Measurements from ENCODE around the gene CYP2E1.
"Not testable (repeated sequence)": the region's sequence is repeated elsewhere in the genome, so short reads cannot be mapped to it uniquely, and the experiment has no call there.

CYP2E1 gene

GRCh38 chr10:133541441-133541975, 14.3 kb downstream of the CYP2E1 start:
- not testable (repeated sequence) for H3K36me3 Mint-ChIP-seq (ENCODE audit: low read depth); H3K9me3 Mint-ChIP-seq; H3K4me1 Mint-ChIP-seq (ENCODE audit: low read depth); H3K27ac Mint-ChIP-seq; H3K27me3 Mint-ChIP-seq (ENCODE audit: low read depth); H3K4me3 Mint-ChIP-seq

- H3K4me3 Mint-ChIP-seq, result no peak overlapping the region
- no peak overlapping the region for H3K27ac Mint-ChIP-seq
- H3K4me1 Mint-ChIP-seq (ENCODE audit: low read depth), result no peaks in the 10 kb centered on the region
- H3K36me3 Mint-ChIP-seq (ENCODE audit: low read depth), result no peaks in the 10 kb centered on the region
- H3K9me3 Mint-ChIP-seq, result peaks cover 16% of the 10 kb centered on the region
- H3K27me3 Mint-ChIP-seq (ENCODE audit: low read depth), result no peaks in the 10 kb centered on the region
These were observed 17.3 kb downstream of the CYP2E1 start for GRCh38 chr10:133544506-133544905.

- H3K4me1 Mint-ChIP-seq (ENCODE audit: low read depth), result no peaks in the 10 kb centered on the region
- no peak overlapping the region for H3K4me3 Mint-ChIP-seq
- H3K27me3 Mint-ChIP-seq (ENCODE audit: low read depth), result peaks cover 10% of the 10 kb centered on the region
These were observed 27.4 kb downstream of the CYP2E1 start for GRCh38 chr10:133554600-133554999.

GRCh38 chr10:133555521-133555920, 28.4 kb downstream of the CYP2E1 start:
- H3K36me3 Mint-ChIP-seq (ENCODE audit: low read depth), result no peaks in the 10 kb centered on the region
- H3K27ac Mint-ChIP-seq, result no peak overlapping the region
- no peaks in the 10 kb centered on the region for H3K4me1 Mint-ChIP-seq (ENCODE audit: low read depth)
- H3K4me3 Mint-ChIP-seq, result no peak overlapping the region
- H3K9me3 Mint-ChIP-seq, result no peaks in the 10 kb centered on the region
- peaks cover 6% of the 10 kb centered on the region for H3K27me3 Mint-ChIP-seq (ENCODE audit: low read depth)

More at GRCh38 chr10:133554600-133554999, 27.4 kb downstream of the CYP2E1 start:
- H3K9me3 Mint-ChIP-seq, result no peaks in the 10 kb centered on the region
- no peaks in the 10 kb centered on the region for H3K36me3 Mint-ChIP-seq (ENCODE audit: low read depth)
- H3K27ac Mint-ChIP-seq, result no peak overlapping the region

GRCh38 chr10:133557381-133557780, 30.2 kb downstream of the CYP2E1 start:
- H3K4me3 Mint-ChIP-seq, result no peak overlapping the region
- H3K36me3 Mint-ChIP-seq (ENCODE audit: low read depth), result no peaks in the 10 kb centered on the region
- no peaks in the 10 kb centered on the region for H3K9me3 Mint-ChIP-seq
- no peaks in the 10 kb centered on the region for H3K4me1 Mint-ChIP-seq (ENCODE audit: low read depth)
- H3K27me3 Mint-ChIP-seq (ENCODE audit: low read depth), result peaks cover 7% of the 10 kb centered on the region
- no peak overlapping the region for H3K27ac Mint-ChIP-seq

- no peak overlapping the region for H3K27ac Mint-ChIP-seq
- no peaks in the 10 kb centered on the region for H3K9me3 Mint-ChIP-seq
- H3K4me1 Mint-ChIP-seq (ENCODE audit: low read depth), result no peaks in the 10 kb centered on the region
- no peaks in the 10 kb centered on the region for H3K36me3 Mint-ChIP-seq (ENCODE audit: low read depth)
- peaks cover 3% of the 10 kb centered on the region for H3K27me3 Mint-ChIP-seq (ENCODE audit: low read depth)
- H3K4me3 Mint-ChIP-seq, result no peak overlapping the region
These were observed 32.1 kb downstream of the CYP2E1 start for GRCh38 chr10:133559216-133559615.

GRCh38 chr10:133564816-133565215, 37.7 kb downstream of the CYP2E1 start:
- Mint-ChIP-seq H3K27ac (no peak overlapping the region), H3K4me3 (no peak overlapping the region), H3K9me3 (peaks cover 11% of the 10 kb centered on the region), H3K4me1 (ENCODE audit: low read depth) (no peaks in the 10 kb centered on the region), H3K27me3 (ENCODE audit: low read depth) (peaks cover 3% of the 10 kb centered on the region), H3K36me3 (ENCODE audit: low read depth) (no peaks in the 10 kb centered on the region)

- H3K4me3 Mint-ChIP-seq, result no peak within 1 kb of the TSS
- H3K4me1 Mint-ChIP-seq (ENCODE audit: low read depth), result no peaks in the 10 kb centered on the region
- H3K27me3 Mint-ChIP-seq (ENCODE audit: low read depth), result peaks cover 3% of the 10 kb centered on the region
- H3K27ac Mint-ChIP-seq, result no peak within 1 kb of the TSS
- peaks cover 11% of the 10 kb centered on the region for H3K9me3 Mint-ChIP-seq
- no peaks in the 10 kb centered on the region for H3K36me3 Mint-ChIP-seq (ENCODE audit: low read depth)
These were observed 38.5 kb downstream of the CYP2E1 start, which contains the start of gene SYCE1 for GRCh38 chr10:133565441-133566294. SYCE1 (minus strand) TSS chr10:133565583; CDS start chr10:133565529, 54 bp downstream.

GRCh38 chr10:133567119-133567518, 40.0 kb downstream of the CYP2E1 start:
- Mint-ChIP-seq H3K36me3 (ENCODE audit: low read depth) (no peaks in the 10 kb centered on the region), H3K27me3 (ENCODE audit: low read depth) (no peaks in the 10 kb centered on the region), H3K4me3 (no peak overlapping the region), H3K27ac (no peak overlapping the region), H3K4me1 (ENCODE audit: low read depth) (no peaks in the 10 kb centered on the region), H3K9me3 (peaks cover 11% of the 10 kb centered on the region)

GRCh38 chr10:133567609-133568286, 40.6 kb downstream of the CYP2E1 start:
- H3K9me3 Mint-ChIP-seq, result peaks cover 12% of the 10 kb centered on the region
- no peak overlapping the region for H3K4me3 Mint-ChIP-seq
- no peaks in the 10 kb centered on the region for H3K4me1 Mint-ChIP-seq (ENCODE audit: low read depth)
- H3K27me3 Mint-ChIP-seq (ENCODE audit: low read depth), result no peaks in the 10 kb centered on the region
- no peak overlapping the region for H3K27ac Mint-ChIP-seq
- H3K36me3 Mint-ChIP-seq (ENCODE audit: low read depth), result no peaks in the 10 kb centered on the region

GRCh38 chr10:133568287-133568614, 41.1 kb downstream of the CYP2E1 start:
- Mint-ChIP-seq H3K27ac (no peak overlapping the region), H3K4me1 (ENCODE audit: low read depth) (no peaks in the 10 kb centered on the region), H3K27me3 (ENCODE audit: low read depth) (no peaks in the 10 kb centered on the region), H3K4me3 (no peak overlapping the region), H3K36me3 (ENCODE audit: low read depth) (no peaks in the 10 kb centered on the region), H3K9me3 (peaks cover 17% of the 10 kb centered on the region)

- not testable (repeated sequence) for H3K27me3 Mint-ChIP-seq (ENCODE audit: low read depth); H3K4me1 Mint-ChIP-seq (ENCODE audit: low read depth); H3K36me3 Mint-ChIP-seq (ENCODE audit: low read depth); H3K4me3 Mint-ChIP-seq; H3K27ac Mint-ChIP-seq
- peaks cover 22% of the 10 kb centered on the region for H3K9me3 Mint-ChIP-seq
These were observed 41.8 kb downstream of the CYP2E1 start for GRCh38 chr10:133568831-133569527.

- not testable (repeated sequence) for H3K4me3 Mint-ChIP-seq; H3K27me3 Mint-ChIP-seq (ENCODE audit: low read depth); H3K27ac Mint-ChIP-seq; H3K4me1 Mint-ChIP-seq (ENCODE audit: low read depth); H3K36me3 Mint-ChIP-seq (ENCODE audit: low read depth)
- peaks cover 22% of the 10 kb centered on the region for H3K9me3 Mint-ChIP-seq
These were observed 42.6 kb downstream of the CYP2E1 start for GRCh38 chr10:133569801-133570200.

GRCh38 chr10:133572055-133572454, 44.9 kb downstream of the CYP2E1 start:
- not testable (repeated sequence) for H3K27ac Mint-ChIP-seq; H3K36me3 Mint-ChIP-seq (ENCODE audit: low read depth); H3K4me3 Mint-ChIP-seq; H3K4me1 Mint-ChIP-seq (ENCODE audit: low read depth); H3K27me3 Mint-ChIP-seq (ENCODE audit: low read depth)
- peaks cover 15% of the 10 kb centered on the region for H3K9me3 Mint-ChIP-seq
